ENCODE measurements around the gene SYNJ1. TPM values are rescaled to one million over a fixed set of nuclear protein-coding genes. Genes with fewer than 3 reads are reported as not detected.
"Not testable (repeated sequence)": the region's sequence is repeated elsewhere in the genome, so short reads cannot be mapped to it uniquely, and the experiment has no call there.

The SYNJ1 gene
- total RNA-seq, 2 donors from 2014 or later = 13.7 to 16.1 TPM

- Mint-ChIP-seq H3K4me1 (peaks cover 16% of the 10 kb centered on the region), H3K27ac (peak within 1 kb of the TSS; percentile 98)
- DNase-seq = peak; percentile 76 to 86 (median 82)
Measured at GRCh38 chr21:32612075-32612998, 115.5 kb downstream of the SYNJ1 start, which contains the start of gene CFAP298. Gene CFAP298 (minus strand): TSS chr21:32612377. CDS start chr21:32612243, 134 bp downstream.

GRCh38 chr21:32611471-32611997, 116.3 kb downstream of the SYNJ1 start:
- DNase-seq (peak in 2 of 3 donors; percentile 17), ATAC-seq (no peak)
- peak overlapping the region; percentile 97 for H3K4me3 Mint-ChIP-seq
- H3K36me3 Mint-ChIP-seq (ENCODE audit: low read depth) = peaks cover 4% of the 10 kb centered on the region
- no peaks in the 10 kb centered on the region for H3K9me3 ChIP-seq (ENCODE audit: control insufficient read depth, low read length, poor library complexity, severe bottlenecking)
- peak overlapping the region; percentile 98 for H3K27ac Mint-ChIP-seq
- peaks cover 16% of the 10 kb centered on the region for H3K4me1 Mint-ChIP-seq
- H3K27me3 Mint-ChIP-seq = peaks cover 6% of the 10 kb centered on the region

More at GRCh38 chr21:32612075-32612998, 115.5 kb downstream of the SYNJ1 start, which contains the start of gene CFAP298:
- H3K9me3 ChIP-seq (ENCODE audit: control insufficient read depth, low read length, poor library complexity, severe bottlenecking) = no peaks in the 10 kb centered on the region
- ATAC-seq = peak; percentile 96
- H3K4me3 Mint-ChIP-seq = peak within 1 kb of the TSS; percentile 97
- H3K27me3 Mint-ChIP-seq = peaks cover 6% of the 10 kb centered on the region
- H3K36me3 Mint-ChIP-seq (ENCODE audit: low read depth) = peaks cover 4% of the 10 kb centered on the region

GRCh38 chr21:32610940-32611339, 116.9 kb downstream of the SYNJ1 start:
- Mint-ChIP-seq H3K27ac (peak overlapping the region; percentile 98), H3K4me1 (peaks cover 16% of the 10 kb centered on the region)
- H3K36me3 Mint-ChIP-seq (ENCODE audit: low read depth); H3K4me3 Mint-ChIP-seq; ATAC-seq; H3K9me3 ChIP-seq (ENCODE audit: control insufficient read depth, low read length, poor library complexity, severe bottlenecking); DNase-seq; H3K27me3 Mint-ChIP-seq: not testable (repeated sequence)

GRCh38 chr21:32608851-32609250, 119.0 kb downstream of the SYNJ1 start:
- DNase-seq (no peak), ATAC-seq (no peak)
- Mint-ChIP-seq H3K4me1 (peaks cover 21% of the 10 kb centered on the region), H3K4me3 (no peak overlapping the region), H3K27me3 (no peaks in the 10 kb centered on the region), H3K27ac (no peak overlapping the region), H3K36me3 (ENCODE audit: low read depth) (peaks cover 12% of the 10 kb centered on the region)
- H3K9me3 ChIP-seq (ENCODE audit: control insufficient read depth, low read length, poor library complexity, severe bottlenecking) = no peaks in the 10 kb centered on the region

- no peaks in the 10 kb centered on the region for H3K9me3 ChIP-seq (ENCODE audit: control insufficient read depth, low read length, poor library complexity, severe bottlenecking)
- H3K4me3 Mint-ChIP-seq = no peak overlapping the region
- no peak for DNase-seq
- peak overlapping the region; percentile 63 for H3K27ac Mint-ChIP-seq
- peaks cover 16% of the 10 kb centered on the region for H3K4me1 Mint-ChIP-seq
- H3K27me3 Mint-ChIP-seq = no peaks in the 10 kb centered on the region
- H3K36me3 Mint-ChIP-seq (ENCODE audit: low read depth) = peaks cover 18% of the 10 kb centered on the region
- ATAC-seq = no peak
Measured at GRCh38 chr21:32605469-32605868, 122.3 kb downstream of the SYNJ1 start.

DNA sequence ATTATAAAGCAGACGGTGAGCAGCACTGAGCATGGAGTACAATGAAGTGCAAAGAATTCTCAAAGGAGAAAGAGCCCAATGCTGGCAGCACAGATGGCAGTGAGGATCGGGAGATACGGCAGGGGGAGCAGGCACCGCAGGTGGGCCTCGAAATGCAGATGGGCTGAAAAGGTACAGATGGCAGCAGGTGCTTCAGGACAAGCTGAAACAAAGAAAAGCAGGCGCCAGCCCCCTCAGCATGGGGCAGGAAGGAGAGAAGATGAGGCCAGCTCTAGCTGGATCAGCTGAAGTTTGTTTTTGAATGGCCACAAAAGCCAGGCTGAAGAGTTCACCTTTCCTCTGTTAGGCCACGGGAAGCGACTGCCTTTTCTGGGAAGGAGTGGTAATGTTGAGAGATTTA, 123.3 kb downstream of the SYNJ1 start:
- Mint-ChIP-seq H3K36me3 (ENCODE audit: low read depth) (peaks cover 22% of the 10 kb centered on the region), H3K4me1 (peaks cover 10% of the 10 kb centered on the region), H3K4me3 (peak overlapping the region; percentile 62), H3K27ac (no peak overlapping the region), H3K27me3 (no peaks in the 10 kb centered on the region)
- H3K9me3 ChIP-seq (ENCODE audit: control insufficient read depth, low read length, poor library complexity, severe bottlenecking) = no peaks in the 10 kb centered on the region
- ATAC-seq = no peak
- no peak for DNase-seq

- ATAC-seq (no peak), DNase-seq (no peak)
- Mint-ChIP-seq H3K36me3 (ENCODE audit: low read depth) (peaks cover 20% of the 10 kb centered on the region), H3K4me3 (peak overlapping the region; percentile 15), H3K27ac (no peak overlapping the region), H3K27me3 (no peaks in the 10 kb centered on the region), H3K4me1 (peaks cover 10% of the 10 kb centered on the region)
- H3K9me3 ChIP-seq (ENCODE audit: control insufficient read depth, low read length, poor library complexity, severe bottlenecking) = no peaks in the 10 kb centered on the region
Measured at GRCh38 chr21:32603131-32603530, 124.7 kb downstream of the SYNJ1 start.

GRCh38 chr21:32602099-32602498, 125.7 kb downstream of the SYNJ1 start:
- Mint-ChIP-seq H3K4me3 (no peak overlapping the region), H3K4me1 (peaks cover 10% of the 10 kb centered on the region), H3K36me3 (ENCODE audit: low read depth) (peaks cover 20% of the 10 kb centered on the region), H3K27ac (peak overlapping the region; percentile 29), H3K27me3 (no peaks in the 10 kb centered on the region)
- DNase-seq (no peak), ATAC-seq (no peak)
- H3K9me3 ChIP-seq (ENCODE audit: control insufficient read depth, low read length, poor library complexity, severe bottlenecking) = no peaks in the 10 kb centered on the region

- Mint-ChIP-seq H3K27ac (no peak overlapping the region), H3K27me3 (no peaks in the 10 kb centered on the region), H3K4me1 (peaks cover 8% of the 10 kb centered on the region), H3K4me3 (no peak overlapping the region), H3K36me3 (ENCODE audit: low read depth) (peaks cover 13% of the 10 kb centered on the region)
- ATAC-seq (no peak), DNase-seq (no peak)
- no peaks in the 10 kb centered on the region for H3K9me3 ChIP-seq (ENCODE audit: control insufficient read depth, low read length, poor library complexity, severe bottlenecking)
Measured at GRCh38 chr21:32599526-32599925, 128.3 kb downstream of the SYNJ1 start.

DNA sequence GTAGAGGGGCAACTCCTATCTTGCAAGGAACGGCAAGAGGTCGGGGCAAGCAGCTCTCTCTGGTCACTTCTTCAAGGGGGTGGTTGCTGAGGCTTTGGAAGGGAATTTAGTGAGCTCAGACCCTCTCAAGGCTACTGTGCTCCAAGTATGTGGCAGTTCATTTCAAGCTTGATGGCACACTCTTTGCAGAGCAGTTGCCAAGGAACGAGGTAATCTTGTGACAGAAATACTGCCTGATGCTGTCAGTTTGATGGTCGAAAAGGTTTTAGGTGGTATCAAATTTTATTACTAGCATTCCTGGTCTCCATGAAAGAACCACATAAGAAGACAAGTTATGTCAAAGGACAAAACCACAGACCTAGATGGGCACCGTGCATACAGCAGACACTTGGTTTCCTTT, 128.7 kb downstream of the SYNJ1 start:
- Mint-ChIP-seq H3K36me3 (ENCODE audit: low read depth) (peaks cover 10% of the 10 kb centered on the region), H3K4me3 (no peak overlapping the region), H3K4me1 (peaks cover 5% of the 10 kb centered on the region), H3K27ac (peak overlapping the region; percentile 71), H3K27me3 (no peaks in the 10 kb centered on the region)
- no peaks in the 10 kb centered on the region for H3K9me3 ChIP-seq (ENCODE audit: control insufficient read depth, low read length, poor library complexity, severe bottlenecking)
- ATAC-seq (no peak), DNase-seq (no peak)

GRCh38 chr21:32597205-32597604, 130.6 kb downstream of the SYNJ1 start:
- Mint-ChIP-seq H3K4me3 (no peak overlapping the region), H3K4me1 (peaks cover 4% of the 10 kb centered on the region), H3K36me3 (ENCODE audit: low read depth) (peaks cover 4% of the 10 kb centered on the region), H3K27ac (peak overlapping the region; percentile 4), H3K27me3 (no peaks in the 10 kb centered on the region)
- no peak for DNase-seq
- ATAC-seq = no peak
- no peaks in the 10 kb centered on the region for H3K9me3 ChIP-seq (ENCODE audit: control insufficient read depth, low read length, poor library complexity, severe bottlenecking)

DNA sequence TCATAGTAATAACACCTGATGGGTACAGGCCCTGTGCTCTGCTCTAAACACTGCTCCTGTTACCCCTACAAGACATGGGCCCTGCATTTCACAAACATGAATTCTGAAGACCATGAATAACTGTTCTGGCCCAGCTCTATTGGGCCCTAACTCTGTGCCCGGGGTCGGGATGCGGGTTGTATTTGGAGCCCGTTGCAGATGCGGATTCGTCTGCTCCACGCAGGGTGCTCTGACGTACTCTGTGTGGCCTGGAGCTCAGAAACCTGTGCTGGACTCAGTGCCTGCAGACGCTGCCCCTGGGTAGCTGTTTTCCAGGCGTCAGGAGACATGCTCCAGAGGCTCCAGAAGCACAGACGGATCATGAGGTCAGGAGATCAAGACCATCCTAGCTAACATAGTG, 132.4 kb downstream of the SYNJ1 start:
- Mint-ChIP-seq H3K27me3 (no peaks in the 10 kb centered on the region), H3K36me3 (ENCODE audit: low read depth) (peaks cover 4% of the 10 kb centered on the region), H3K27ac (no peak overlapping the region), H3K4me3 (no peak overlapping the region), H3K4me1 (no peaks in the 10 kb centered on the region)
- DNase-seq (no peak), ATAC-seq (no peak)
- H3K9me3 ChIP-seq (ENCODE audit: control insufficient read depth, low read length, poor library complexity, severe bottlenecking) = no peaks in the 10 kb centered on the region

DNA sequence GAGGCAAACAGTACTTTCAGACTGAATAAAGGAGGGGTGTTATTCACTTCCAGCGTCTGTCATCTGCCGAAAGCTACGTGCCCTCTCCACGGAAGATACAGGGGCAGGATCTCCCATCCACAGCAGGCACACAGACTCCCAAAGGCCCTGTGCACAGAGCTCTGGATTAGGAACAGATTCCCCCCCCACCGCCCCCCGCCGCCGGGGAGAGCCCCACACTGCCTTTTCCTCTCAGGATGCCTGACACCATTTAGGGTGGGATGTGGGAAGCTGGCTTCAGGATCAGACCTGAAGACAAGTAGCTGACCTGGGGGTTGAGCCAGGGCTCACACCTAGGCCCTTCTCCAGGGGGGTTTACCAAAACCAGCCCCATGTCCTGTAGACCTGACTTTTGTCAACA, 134.1 kb downstream of the SYNJ1 start:
- DNase-seq = no peak
- Mint-ChIP-seq H3K27me3 (no peaks in the 10 kb centered on the region), H3K27ac (no peak overlapping the region), H3K36me3 (ENCODE audit: low read depth) (no peaks in the 10 kb centered on the region), H3K4me1 (peaks cover 2% of the 10 kb centered on the region), H3K4me3 (no peak overlapping the region)
- ATAC-seq = no peak
- no peaks in the 10 kb centered on the region for H3K9me3 ChIP-seq (ENCODE audit: control insufficient read depth, low read length, poor library complexity, severe bottlenecking)

All from T-helper 17 cell (primary cell).